ENCODE data around the gene CALN1. TPM values are rescaled to one million over a fixed set of nuclear protein-coding genes. Genes with fewer than 3 reads are reported as not detected.

CALN1 gene
- total and polyA plus RNA-seq, 12 donors: not detected

DNA sequence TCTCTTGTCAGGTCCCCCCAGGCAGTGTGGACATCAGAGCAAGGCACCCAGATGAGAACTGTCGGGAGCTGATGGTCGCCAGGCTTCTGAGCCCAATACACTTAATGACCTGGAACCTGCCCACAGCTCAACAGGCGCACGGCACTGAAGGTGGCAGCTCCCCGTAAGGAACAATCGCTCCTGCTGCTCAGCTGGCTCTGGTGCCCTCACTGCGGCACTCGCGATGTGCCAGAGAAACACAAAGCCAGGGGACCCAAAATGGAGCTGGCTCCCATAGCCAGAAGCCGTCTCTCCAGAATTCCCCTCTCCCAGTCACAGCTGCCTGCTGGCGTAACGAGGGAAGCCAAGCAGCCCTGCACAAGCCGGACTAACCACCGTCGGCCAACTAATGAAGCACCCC is 6.3 kb downstream of the CALN1 start:
- intact Hi-C loops (cut with DNase I): no loop called here
- TF ChIP-seq, protein P1, sequence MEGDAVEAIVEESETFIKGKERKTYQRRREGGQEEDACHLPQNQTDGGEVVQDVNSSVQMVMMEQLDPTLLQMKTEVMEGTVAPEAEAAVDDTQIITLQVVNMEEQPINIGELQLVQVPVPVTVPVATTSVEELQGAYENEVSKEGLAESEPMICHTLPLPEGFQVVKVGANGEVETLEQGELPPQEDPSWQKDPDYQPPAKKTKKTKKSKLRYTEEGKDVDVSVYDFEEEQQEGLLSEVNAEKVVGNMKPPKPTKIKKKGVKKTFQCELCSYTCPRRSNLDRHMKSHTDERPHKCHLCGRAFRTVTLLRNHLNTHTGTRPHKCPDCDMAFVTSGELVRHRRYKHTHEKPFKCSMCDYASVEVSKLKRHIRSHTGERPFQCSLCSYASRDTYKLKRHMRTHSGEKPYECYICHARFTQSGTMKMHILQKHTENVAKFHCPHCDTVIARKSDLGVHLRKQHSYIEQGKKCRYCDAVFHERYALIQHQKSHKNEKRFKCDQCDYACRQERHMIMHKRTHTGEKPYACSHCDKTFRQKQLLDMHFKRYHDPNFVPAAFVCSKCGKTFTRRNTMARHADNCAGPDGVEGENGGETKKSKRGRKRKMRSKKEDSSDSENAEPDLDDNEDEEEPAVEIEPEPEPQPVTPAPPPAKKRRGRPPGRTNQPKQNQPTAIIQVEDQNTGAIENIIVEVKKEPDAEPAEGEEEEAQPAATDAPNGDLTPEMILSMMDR (IDR thresholded peaks at IDR 0.05): no peak
- H3K27ac ChIP-seq: no peak overlapping the region
- DNase-seq (no peak), ATAC-seq (no peak)
- H3K36me3 ChIP-seq: no peaks in the 10 kb centered on the region
- no peak overlapping the region for H3K4me3 ChIP-seq
- peaks cover 0 to 5% (median 0%) of the 10 kb centered on the region in 7 donors for H3K27me3 ChIP-seq
- WGBS, 2 donors: 89 to 90% methylated on average over 15 of the region's 15 CpGs
- no peaks in the 10 kb centered on the region for H3K9me3 ChIP-seq
- H3K4me1 ChIP-seq: peaks cover 0 to 6% (median 0%) of the 10 kb centered on the region in 9 donors

GRCh38 chr7:72405418-72405817 is 6.7 kb downstream of the CALN1 start:
- Histone ChIP-seq H3K4me1 (peaks cover 0 to 6% (median 0%) of the 10 kb centered on the region in 9 donors), H3K27me3 (peaks cover 0 to 5% (median 0%) of the 10 kb centered on the region in 7 donors), H3K4me3 (no peak overlapping the region), H3K9me3 (no peaks in the 10 kb centered on the region), H3K27ac (no peak overlapping the region), H3K36me3 (no peaks in the 10 kb centered on the region)
- WGBS, 2 donors: 64 to 67% methylated on average over 11 of the region's 11 CpGs
- intact Hi-C loops (cut with DNase I): no loop called here
- TF ChIP-seq, protein P1 (IDR thresholded peaks at IDR 0.05): no peak
- ATAC-seq (peak in 2 of 8 donors; percentile 42 to 44), DNase-seq (no peak)

DNA sequence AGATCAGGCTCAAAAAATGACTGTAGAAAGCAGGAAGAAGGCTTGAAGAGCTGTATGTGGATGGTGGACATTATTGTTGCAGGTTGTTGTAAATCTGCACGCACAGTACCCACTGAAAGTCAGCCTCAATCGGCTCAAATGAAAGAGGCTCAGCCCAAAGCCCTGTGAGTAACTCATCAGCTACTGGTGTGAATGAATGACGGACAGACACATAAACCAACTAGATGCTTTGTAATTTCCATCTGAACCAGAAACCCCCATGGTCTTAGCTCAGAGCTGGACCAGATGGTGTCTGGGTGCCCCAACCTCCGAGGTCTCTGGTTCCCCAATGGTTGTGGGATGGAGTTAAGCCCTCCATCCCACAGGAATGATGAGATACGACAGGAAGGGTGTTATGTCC is 7.4 kb downstream of the CALN1 start:
- DNase-seq (no peak), ATAC-seq (no peak)
- Histone ChIP-seq H3K36me3 (no peaks in the 10 kb centered on the region), H3K9me3 (no peaks in the 10 kb centered on the region), H3K27ac (no peak overlapping the region), H3K4me3 (no peak overlapping the region), H3K4me1 (peaks cover 0 to 6% (median 0%) of the 10 kb centered on the region in 9 donors), H3K27me3 (peaks cover 0 to 5% (median 0%) of the 10 kb centered on the region in 7 donors)
- TF ChIP-seq, protein P1 (IDR thresholded peaks at IDR 0.05): no peak
- intact Hi-C loops (cut with DNase I): no loop called here
- 84 to 89% methylated on average over 5 of the region's 5 CpGs for WGBS, 2 donors

DNA sequence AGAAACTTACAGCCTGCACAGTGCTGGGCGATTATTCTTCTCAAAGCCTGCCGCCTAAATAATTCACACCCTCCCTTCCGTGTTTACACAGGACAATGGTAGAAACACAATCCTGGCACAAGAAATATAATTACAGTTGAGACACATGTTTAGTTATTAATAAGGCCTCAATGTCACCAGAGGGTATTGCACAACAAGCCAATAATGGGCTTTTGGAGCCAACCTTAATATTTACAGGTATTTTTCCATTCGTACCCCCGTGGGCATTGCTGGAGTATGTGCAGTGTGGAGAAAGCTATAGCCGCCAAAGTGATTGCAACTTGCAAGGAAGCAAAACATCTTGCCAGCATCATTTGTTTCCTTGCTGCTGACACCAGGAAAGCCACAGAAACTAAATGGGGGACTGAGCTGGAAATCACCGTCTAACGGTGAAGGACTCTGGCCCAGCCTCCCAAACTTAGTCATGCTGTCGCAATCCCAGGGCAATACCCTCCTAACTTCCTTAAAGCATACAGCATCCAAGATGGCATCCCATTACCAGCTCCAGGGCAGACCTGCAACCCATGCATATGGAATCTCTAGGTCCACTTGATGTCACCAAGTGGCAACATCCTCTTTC is 8.6 kb downstream of the CALN1 start:
- TF ChIP-seq, protein P1 (IDR thresholded peaks at IDR 0.05): no peak
- Histone ChIP-seq H3K27me3 (peaks cover 0 to 5% (median 0%) of the 10 kb centered on the region in 7 donors), H3K4me1 (peaks cover 0 to 6% (median 0%) of the 10 kb centered on the region in 9 donors), H3K9me3 (no peaks in the 10 kb centered on the region), H3K36me3 (no peaks in the 10 kb centered on the region), H3K27ac (no peak overlapping the region), H3K4me3 (no peak overlapping the region)
- ATAC-seq: no peak
- WGBS, 2 donors: 84 to 89% methylated on average over 9 of the region's 9 CpGs
- intact Hi-C loops (cut with DNase I): no loop called here
- DNase-seq: no peak

All from heart right ventricle (tissue), 16 donors.